Anterior cingulate cortex (tissue), 58 donors: ENCODE results near the gene TMEM240.
"Not testable (repeated sequence)": the region's sequence is repeated elsewhere in the genome, so short reads cannot be mapped to it uniquely, and the experiment has no call there.

Source experiments
- DNase-seq, 58 donors: peaks; one replicate each; lab custom pipeline; 2025; lab: John Stamatoyannopoulos, UW

Gene TMEM240

DNA sequence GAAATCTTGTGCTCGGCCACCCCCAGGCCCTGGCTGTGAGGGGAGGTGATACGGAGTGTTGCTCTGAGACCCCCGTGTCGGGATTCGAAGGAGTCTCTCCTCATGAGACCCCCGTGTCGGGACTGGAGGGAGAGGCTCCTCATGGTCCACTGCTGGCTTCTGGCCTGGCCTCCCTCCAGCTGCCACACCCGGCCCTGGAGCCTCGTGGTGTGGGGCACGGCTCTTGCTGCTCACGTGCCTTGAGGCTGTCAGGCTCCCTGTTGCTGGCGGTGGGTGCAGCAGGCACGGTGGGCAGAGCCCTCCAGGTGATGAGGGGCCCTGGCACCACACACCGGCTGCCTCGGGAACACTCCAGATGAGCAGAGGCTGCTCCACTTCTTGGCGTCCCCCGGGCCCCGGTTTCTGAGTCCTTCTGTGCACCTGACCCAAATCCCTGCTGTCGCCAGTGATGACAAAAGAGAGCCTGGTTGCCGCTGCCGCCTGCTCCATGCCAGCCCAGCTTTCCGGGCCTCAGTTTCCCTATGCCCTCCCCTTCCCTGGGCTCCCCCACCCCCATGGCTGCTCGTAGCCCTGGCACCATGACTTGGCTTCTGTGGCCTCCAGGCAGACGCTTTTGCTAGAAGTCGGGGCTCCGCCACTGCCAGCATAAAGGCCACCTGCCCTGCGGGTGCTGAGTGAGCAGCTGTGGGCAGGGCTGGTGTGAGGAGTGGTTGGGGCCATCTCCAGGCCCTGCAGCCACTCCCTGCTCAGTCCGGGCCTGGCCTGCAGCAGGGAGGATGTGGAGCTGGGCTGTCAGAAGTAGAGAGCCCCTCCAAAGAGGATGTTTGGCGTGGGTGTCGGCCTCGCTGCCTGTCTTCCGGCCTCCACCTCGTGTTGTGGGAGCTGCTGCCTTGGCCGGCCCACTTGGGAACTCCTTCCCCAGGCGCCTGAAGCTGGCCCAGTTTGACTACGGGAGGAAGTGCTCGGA is 11.8 kb downstream of the TMEM240 start:
- no peak for DNase-seq

DNA sequence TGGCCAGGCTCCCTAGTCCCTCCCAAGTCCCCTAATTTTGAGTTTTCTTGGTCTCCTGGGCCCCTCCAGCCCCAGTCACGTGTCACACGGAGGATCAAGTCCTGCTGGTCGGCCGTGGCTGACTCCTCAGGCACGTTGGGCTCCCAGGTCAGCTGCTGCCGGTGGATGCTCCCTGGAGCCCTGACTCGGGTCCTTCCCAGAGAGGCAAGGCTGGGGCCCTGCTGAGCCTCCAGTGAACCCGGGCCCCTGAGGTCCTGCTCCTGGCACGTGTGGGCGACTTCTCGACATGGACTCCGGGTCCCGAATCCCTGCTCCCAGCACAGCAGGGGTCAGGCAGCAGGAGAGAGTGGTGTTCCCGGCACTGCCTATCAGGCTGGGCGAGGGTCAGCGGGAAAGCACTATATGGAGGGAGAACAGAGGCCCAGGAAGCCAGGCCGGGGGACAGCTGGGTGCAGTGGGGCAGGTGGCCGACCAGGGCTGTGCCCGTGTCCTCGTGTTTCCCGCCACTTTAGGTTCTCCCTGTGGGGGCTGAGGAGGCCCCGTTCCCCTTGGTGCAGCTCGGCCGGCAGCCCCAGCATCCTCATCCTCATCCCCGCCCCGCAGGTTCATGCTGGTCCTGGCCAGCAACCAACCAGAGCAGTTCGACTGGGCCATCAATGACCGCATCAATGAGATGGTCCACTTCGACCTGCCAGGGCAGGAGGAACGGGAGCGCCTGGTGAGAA is 13.2 kb downstream of the TMEM240 start:
- DNase-seq, result no peak

DNA sequence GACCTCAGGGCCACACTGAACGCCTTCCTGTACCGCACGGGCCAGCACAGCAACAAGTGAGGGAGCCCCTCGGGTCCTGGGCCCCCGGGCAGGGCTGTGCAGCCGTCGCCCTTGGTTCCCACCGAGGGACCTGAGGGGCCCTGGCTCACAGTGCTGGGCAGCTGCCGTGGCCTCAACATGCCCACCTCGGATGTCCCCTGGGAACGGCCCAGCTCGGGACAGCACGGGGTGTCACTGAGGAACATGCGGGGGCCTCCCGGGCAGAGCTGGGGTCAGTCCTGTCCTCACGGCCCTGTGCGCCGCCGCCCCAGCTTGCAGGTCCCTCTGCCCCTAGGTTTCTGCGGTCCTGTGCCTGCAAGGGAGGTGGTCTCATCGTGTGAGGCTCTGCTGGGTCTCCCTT is 13.9 kb downstream of the TMEM240 start:
- DNase-seq, result not testable (repeated sequence)

DNA sequence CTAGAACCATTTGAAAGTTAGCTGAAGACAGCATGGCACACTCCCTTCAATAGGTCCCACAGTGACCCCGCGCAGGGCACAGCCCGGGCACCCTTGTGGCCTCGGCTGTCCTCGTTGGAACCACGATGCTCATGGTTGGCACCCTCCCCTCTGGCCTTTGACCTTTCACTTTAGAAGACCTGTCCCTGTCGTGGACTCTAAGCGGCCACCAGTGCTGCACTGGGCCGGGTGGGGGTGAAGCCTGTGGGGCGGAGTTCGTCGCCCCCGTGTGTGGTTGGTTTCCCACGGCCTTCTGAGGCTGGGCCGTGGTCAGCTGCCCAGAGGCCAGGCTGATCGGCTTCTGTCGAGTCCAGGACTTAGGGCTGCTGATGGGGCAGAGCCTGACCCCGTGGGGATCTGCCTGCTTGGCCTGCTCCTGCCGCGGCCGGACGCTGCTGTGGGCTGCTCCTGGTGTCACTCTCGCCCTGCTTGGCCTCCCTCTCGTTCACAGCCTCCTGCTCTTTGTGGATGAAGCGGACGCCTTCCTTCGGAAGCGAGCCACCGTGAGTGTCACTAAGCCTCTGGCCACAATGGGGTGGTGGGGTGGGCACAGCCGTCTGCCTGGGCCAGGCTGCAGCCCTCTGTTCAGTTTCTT is 15.6 kb downstream of the TMEM240 start:
- DNase-seq, result not testable (repeated sequence)

- DNase-seq, result peak in 2 of 58 donors; percentile 9 to 30
These were observed 16.8 kb downstream of the TMEM240 start for GRCh38 chr1:1523651-1524050.

DNA sequence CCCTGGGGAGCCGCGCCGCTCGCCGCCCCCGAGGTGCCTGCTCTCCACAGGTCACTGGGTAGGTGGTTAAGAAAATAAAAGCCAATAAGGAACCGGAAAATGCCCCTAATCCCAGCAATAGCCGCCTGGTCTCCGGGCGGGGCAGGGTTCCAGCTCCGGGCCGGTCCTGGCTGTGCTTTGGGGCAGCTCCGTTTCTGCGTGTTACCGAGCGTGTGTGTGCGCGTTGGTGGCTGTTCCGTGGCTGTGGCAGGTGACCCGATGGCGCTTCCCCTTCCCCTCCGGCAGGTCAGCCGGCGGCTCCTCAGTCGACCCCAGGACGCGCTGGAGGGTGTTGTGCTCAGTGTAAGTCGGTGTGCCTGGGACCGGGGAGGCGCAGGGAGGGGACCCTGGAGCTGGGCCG is 17.2 kb downstream of the TMEM240 start:
- not testable (repeated sequence) for DNase-seq

DNA sequence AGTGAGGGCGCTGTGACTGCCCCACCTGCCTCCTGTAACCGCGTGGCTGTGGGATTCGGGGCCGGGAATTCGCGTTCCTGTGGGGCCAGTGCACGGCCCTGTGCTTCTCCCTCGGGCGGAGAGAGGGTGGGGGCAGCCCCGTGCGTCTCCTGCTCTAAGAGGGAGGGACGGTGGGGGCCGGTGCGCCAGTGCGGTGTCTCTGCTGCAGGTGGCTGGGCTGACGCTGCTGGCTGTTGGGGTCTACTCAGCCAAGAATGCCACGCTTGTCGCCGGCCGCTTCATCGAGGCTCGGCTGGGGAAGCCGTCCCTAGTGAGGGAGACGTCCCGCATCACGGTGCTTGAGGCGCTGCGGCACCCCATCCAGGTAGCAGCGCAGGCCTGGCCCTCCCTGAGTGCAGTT is 17.9 kb downstream of the TMEM240 start:
- DNase-seq, result not testable (repeated sequence)

GRCh38 chr1:1521331-1521730 is 19.1 kb downstream of the TMEM240 start:
- DNase-seq, result no peak

GRCh38 chr1:1519805-1520505 is 20.5 kb downstream of the TMEM240 start:
- not testable (repeated sequence) for DNase-seq

- DNase-seq, result not testable (repeated sequence)
These were observed 21.8 kb downstream of the TMEM240 start for GRCh38 chr1:1518621-1519007.

DNA sequence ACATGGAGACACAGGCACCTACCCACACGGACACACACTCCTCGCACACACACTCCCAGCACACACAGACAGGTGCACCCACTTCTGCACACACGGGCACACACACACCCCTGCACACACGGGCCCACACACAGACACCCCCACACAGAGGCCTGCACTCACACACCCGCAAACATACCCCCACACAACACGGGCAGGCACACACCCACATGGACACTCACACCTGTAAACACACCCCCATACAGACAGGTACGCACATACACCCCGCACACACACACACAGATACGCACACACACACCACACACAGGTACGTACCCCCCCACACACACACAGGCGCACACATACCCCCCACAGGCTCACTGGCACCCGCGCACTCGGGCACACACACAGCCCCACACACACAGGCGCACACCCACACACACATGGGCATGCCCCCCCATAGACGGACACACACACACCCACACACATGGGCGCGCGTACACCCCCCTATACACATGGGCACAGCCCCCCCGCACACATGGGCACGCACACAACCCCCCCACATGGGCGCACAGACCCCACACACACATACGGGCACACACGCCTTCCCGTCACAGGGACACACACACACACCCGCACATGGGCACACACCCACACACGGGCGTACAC is 22.3 kb downstream of the TMEM240 start:
- no peak for DNase-seq

- DNase-seq, result not testable (repeated sequence)
These were observed 23.5 kb downstream of the TMEM240 start for GRCh38 chr1:1516923-1517322.

DNA sequence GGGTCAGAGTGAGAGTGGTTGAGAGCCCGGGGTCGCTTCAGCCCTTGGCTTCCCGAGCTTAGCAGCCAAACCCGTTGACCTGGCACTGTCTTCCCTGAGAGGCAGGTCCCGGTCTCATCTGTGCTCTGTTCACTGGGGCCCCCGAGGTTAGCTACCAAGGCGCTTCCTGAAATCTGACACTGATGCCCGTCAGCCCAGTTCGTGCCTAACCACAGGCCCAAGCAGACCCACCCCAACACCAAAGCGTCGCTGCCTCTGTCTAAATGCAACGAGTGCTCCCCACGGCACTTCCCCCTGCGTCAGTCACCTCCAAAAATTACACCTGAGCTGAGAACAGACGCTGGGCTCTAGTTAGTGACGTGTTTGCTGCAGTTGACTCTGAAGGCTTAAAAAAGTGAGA is 26.0 kb downstream of the TMEM240 start:
- DNase-seq, result not testable (repeated sequence)

DNA sequence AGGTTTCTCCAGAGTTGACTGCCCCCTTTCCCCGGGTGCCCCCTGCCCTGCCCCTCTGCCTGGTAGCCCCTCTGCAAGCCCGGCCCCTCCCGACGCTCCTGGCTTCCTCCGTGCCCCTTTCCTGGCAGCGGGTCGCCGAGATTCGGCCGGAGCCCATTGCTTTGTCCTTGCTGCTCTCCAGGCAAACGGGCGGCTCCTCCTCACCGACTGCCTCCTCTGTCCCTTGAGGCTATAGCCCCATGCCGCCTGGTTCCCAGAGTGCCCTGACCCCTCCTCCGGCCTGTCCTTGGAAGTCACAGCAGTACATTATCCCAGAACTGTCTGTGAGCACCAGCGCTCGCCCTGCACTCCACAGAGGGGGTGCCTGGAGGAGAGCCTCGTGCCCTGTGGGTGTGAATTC is 26.7 kb downstream of the TMEM240 start:
- DNase-seq, result not testable (repeated sequence)

- not testable (repeated sequence) for DNase-seq
These were observed 28.0 kb downstream of the TMEM240 start for GRCh38 chr1:1512425-1512824.

DNA sequence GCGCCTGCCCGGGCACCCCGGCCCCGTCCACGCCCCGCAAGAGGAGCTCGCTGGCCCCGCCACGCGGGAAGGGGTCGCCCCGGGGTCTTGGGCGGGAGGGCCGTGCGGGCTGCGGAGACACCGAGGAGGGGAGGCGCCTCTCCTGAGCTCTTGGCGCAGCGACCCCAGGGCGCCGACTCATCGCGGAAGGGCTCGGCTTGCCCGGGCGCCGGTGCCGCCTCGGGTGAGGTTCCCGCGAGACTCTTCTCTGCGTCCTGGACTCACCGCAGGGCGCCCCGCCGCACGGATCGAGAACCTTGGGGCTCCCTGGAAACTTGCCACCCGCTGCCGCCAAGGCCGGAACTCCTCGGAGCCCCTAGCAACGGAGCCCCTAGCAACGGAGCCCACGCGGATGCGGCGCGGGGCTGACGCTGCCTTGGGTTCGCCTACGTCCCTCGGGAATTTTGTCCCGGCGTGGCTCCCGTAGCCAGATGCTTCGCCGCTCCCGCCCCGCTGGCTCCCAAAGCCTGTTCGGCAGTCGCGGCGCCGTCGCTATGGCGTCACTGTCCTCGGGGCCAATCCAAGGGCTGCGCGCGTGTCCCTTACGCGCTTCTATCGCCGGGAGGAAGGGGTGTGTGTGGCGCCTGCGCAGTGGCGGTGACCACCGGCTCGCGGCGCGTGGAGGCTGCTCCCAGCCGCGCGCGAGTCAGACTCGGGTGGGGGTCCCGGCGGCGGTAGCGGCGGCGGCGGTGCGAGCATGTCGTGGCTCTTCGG is 28.7 kb downstream of the TMEM240 start, which contains the start of gene ATAD3A:
ATAD3A (plus strand) TSS at position 630 of the 753 bp plus-strand sequence; CDS start at position 737, 107 bp downstream.
- peak; percentile 72 to 99 (median 97) for DNase-seq

DNA sequence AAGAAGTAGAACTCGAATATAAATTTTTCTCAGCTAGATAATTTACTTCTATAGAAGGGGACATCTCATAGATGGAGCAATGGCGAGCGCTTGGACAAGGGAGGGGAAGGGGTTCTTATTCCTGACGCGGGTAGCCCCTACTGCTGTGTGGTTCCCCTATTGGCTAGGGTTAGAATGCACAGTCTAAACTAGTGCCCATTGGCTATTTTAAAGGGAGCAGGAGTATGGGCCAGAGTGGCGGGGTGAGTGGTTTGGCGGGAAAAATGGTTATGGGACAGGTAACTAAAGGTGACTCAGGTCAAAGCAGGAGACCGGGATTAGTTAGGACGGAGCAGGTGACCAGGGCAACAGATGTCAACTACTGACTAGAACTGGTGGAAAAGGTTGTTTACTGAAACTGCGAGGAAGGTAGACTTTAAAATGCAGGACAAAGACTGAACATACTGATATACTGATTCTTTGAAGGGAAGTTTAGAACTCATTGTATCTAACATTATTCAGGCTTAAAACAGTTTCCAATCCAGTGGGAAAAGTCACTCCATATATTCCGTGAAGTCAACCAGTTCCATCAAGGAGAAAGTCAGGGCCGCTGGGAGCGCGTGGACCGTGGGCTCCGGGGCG is 29.4 kb downstream of the TMEM240 start:
- no peak for DNase-seq

- not testable (repeated sequence) for DNase-seq
These were observed 31.0 kb downstream of the TMEM240 start for GRCh38 chr1:1509465-1509850.
